Progenitor cell of endocrine pancreas (in vitro differentiated cells): ENCODE data around the gene OXGR1. TPM values are rescaled to one million over a fixed set of nuclear protein-coding genes. Genes with fewer than 3 reads are reported as not detected.

Source experiments
- DNase-seq: peaks from one replicate; pipeline ENCODE4 v3.0.0; 2021; ENCODE audit warnings: low spot score; ENCODE audit not compliant: unreplicated experiment
- H3K27ac Mint-ChIP-seq: 2 replicates; pipeline ENCODE4 v1.8.0; 2021; ENCODE audit warnings: mild to moderate bottlenecking, moderate library complexity, mixed read lengths
- H3K27me3 Mint-ChIP-seq: 2 replicates; pipeline ENCODE4 v1.8.0; 2021; ENCODE audit warnings: mixed read lengths
- H3K36me3 Mint-ChIP-seq: 2 replicates; pipeline ENCODE4 v1.8.0; 2022; ENCODE audit warnings: mixed read lengths; ENCODE audit not compliant: insufficient read depth
- H3K4me1 Mint-ChIP-seq: 2 replicates; pipeline ENCODE4 v1.8.0; 2021; ENCODE audit warnings: low read depth, mixed read lengths
- H3K4me3 Mint-ChIP-seq: 2 replicates; pipeline ENCODE4 v1.8.0; 2021; ENCODE audit warnings: low read depth, mild to moderate bottlenecking, moderate library complexity, mixed read lengths
- H3K9me3 Mint-ChIP-seq: 2 replicates; pipeline ENCODE4 v1.8.0; 2021; ENCODE audit warnings: low read depth, mixed read lengths
- CTCF ChIP-seq: fragments of 200-600 bp; sonication (generic); IDR thresholded peaks from one replicate; pipeline ENCODE4 v1.5.0; 2021; ENCODE audit warnings: antibody characterized with exemption, mild to moderate bottlenecking; ENCODE audit not compliant: unreplicated experiment
- total RNA-seq: library from RNA; stranded (reverse); gene quantifications from 2 replicates; pipeline ENCODE4 v1.2.1, GENCODE V29; 2021

The OXGR1 gene
- total RNA-seq, 1 donor from 2014 or later: not detected

GRCh38 chr13:97012251-97013048 is 18.2 kb upstream of the OXGR1 start:
- H3K9me3 Mint-ChIP-seq: no peaks in the 10 kb centered on the region
- no peaks in the 10 kb centered on the region for H3K36me3 Mint-ChIP-seq
- TF ChIP-seq CTCF: no peak
- no peak for DNase-seq
- peaks cover 14% of the 10 kb centered on the region for H3K27me3 Mint-ChIP-seq
- H3K4me3 Mint-ChIP-seq: no peak overlapping the region
- H3K27ac Mint-ChIP-seq: no peak overlapping the region
- H3K4me1 Mint-ChIP-seq: no peaks in the 10 kb centered on the region

GRCh38 chr13:97011446-97012131 is 17.3 kb upstream of the OXGR1 start:
- TF ChIP-seq CTCF: no peak
- Mint-ChIP-seq H3K36me3 (no peaks in the 10 kb centered on the region), H3K4me3 (no peak overlapping the region), H3K27me3 (peaks cover 14% of the 10 kb centered on the region), H3K9me3 (no peaks in the 10 kb centered on the region), H3K4me1 (no peaks in the 10 kb centered on the region), H3K27ac (no peak overlapping the region)
- no peak for DNase-seq

GRCh38 chr13:97008643-97009042 is 14.4 kb upstream of the OXGR1 start:
- no peaks in the 10 kb centered on the region for H3K36me3 Mint-ChIP-seq
- DNase-seq: no peak
- no peak for TF ChIP-seq CTCF

GRCh38 chr13:97005625-97006262 is 11.5 kb upstream of the OXGR1 start:
- DNase-seq: no peak
- H3K36me3 Mint-ChIP-seq: no peaks in the 10 kb centered on the region
- TF ChIP-seq CTCF: no peak
- H3K4me1 Mint-ChIP-seq: peaks cover 9% of the 10 kb centered on the region
- H3K27ac Mint-ChIP-seq: no peak overlapping the region
- peaks cover 25% of the 10 kb centered on the region for H3K27me3 Mint-ChIP-seq
- H3K9me3 Mint-ChIP-seq: no peaks in the 10 kb centered on the region
- H3K4me3 Mint-ChIP-seq: no peak overlapping the region

More at GRCh38 chr13:97008643-97009042, 14.4 kb upstream of the OXGR1 start:
- no peaks in the 10 kb centered on the region for H3K9me3 Mint-ChIP-seq
- H3K27ac Mint-ChIP-seq: no peak overlapping the region
- H3K27me3 Mint-ChIP-seq: peaks cover 18% of the 10 kb centered on the region
- H3K4me3 Mint-ChIP-seq: no peak overlapping the region
- H3K4me1 Mint-ChIP-seq: peaks cover 4% of the 10 kb centered on the region

- no peak for TF ChIP-seq CTCF
- DNase-seq: no peak
- Mint-ChIP-seq H3K36me3 (no peaks in the 10 kb centered on the region), H3K9me3 (no peaks in the 10 kb centered on the region), H3K27me3 (peaks cover 28% of the 10 kb centered on the region), H3K4me3 (no peak overlapping the region), H3K27ac (no peak overlapping the region), H3K4me1 (peaks cover 9% of the 10 kb centered on the region)
These were observed 10.6 kb upstream of the OXGR1 start for GRCh38 chr13:97004886-97005285.
